Prostate gland (tissue), 2 donors: ENCODE data around the gene UPF2. TPM values are rescaled to one million over a fixed set of nuclear protein-coding genes. Genes with fewer than 3 reads are reported as not detected.

Source experiments
- DNase-seq: peaks from one replicate; pipeline ENCODE4 v3.0.0-alpha.2; 2019; ENCODE audit warnings: low spot score
- H3K27ac ChIP-seq, 2 donors: fragments of 200-600 bp; sonication (generic); 2 replicates each; pipeline ENCODE4 v1.5.1; 2017 to 2019
- H3K27me3 ChIP-seq: fragments of 200-600 bp; sonication (generic); replicated peaks from 2 replicates; pipeline ENCODE4 v1.5.1; 2019; ENCODE audit not compliant: insufficient read depth
- H3K36me3 ChIP-seq, 2 donors: fragments of 200-600 bp; sonication (generic); 1 replicate in 1 of 2; 2 replicates in 1 of 2; pipeline versions ENCODE4 v1.5.1 to v1.8.1; 2017 to 2019
- H3K4me1 ChIP-seq: fragments of 200-600 bp; sonication (generic); replicated peaks from 2 replicates; pipeline ENCODE4 v1.5.1; 2019
- H3K4me3 ChIP-seq, 2 donors: fragments of 200-600 bp; sonication (generic); 2 replicates each; pipeline ENCODE4 v1.5.1; 2017 to 2019
- H3K9me3 ChIP-seq: fragments of 200-600 bp; sonication (generic); 2 replicates; pipeline ENCODE4 v1.5.1; 2017
- CTCF ChIP-seq, 4 experiments: fragments of 200-600 bp in 2 of 4; fragments of 450-650 bp in 2 of 4; sonication (generic) in 2 of 4; IDR thresholded peaks; 1 replicate in 3 of 4; 2 replicates in 1 of 4; pipeline ENCODE4 v1.5.1; 2016 to 2019; ENCODE audit warnings: antibody characterized with exemption in 4 of 4, mild to moderate bottlenecking in 2 of 4, moderate library complexity in 2 of 4
- POLR2A ChIP-seq: fragments of 450-650 bp; IDR thresholded peaks from one replicate; pipeline ENCODE4 v1.6.1; 2016; ENCODE audit warnings: antibody characterized with exemption, mild to moderate bottlenecking
- POLR2AphosphoS5 ChIP-seq: sonication (generic); formaldehyde crosslinking; IDR thresholded peaks from one replicate; pipeline ENCODE4 v1.6.1; 2017; ENCODE audit warnings: antibody characterized with exemption
- WGBS: methylation state at CpG from one replicate; pipeline ENCODE4 v1.1.5; 2018; 5-methylcytosine and 5-hydroxymethylcytosine counted together
- intact Hi-C: fragments of 100-400 bp; cut with DNase I; formaldehyde crosslinking; loops from one replicate; pipeline ENCODE4 v1.14.2; 2022
- total RNA-seq, 2 donors: library from RNA; depleted of rRNA; stranded (reverse); fragments of >200 nt; gene quantifications; one replicate each; pipeline ENCODE4 v1.1.0, GENCODE V29; 2016

The UPF2 gene
- total RNA-seq, 2 donors from 2014 or later = 21.4 to 31.7 TPM

- H3K4me1 ChIP-seq = no peaks in the 10 kb centered on the region
- no peaks in the 10 kb centered on the region for H3K9me3 ChIP-seq
- no peaks in the 10 kb centered on the region for H3K27me3 ChIP-seq
- DNase-seq = no peak
- intact Hi-C loops = no loop called here
- TF ChIP-seq POLR2AphosphoS5 = no peak
- no peak for TF ChIP-seq CTCF (IDR thresholded peaks at IDR 0.05)
- no peak for TF ChIP-seq POLR2A
- 99% methylated on average over 2 of the region's 2 CpGs for WGBS
- H3K27ac ChIP-seq = no peak overlapping the region
- H3K36me3 ChIP-seq = no peaks in the 10 kb centered on the region
- H3K4me3 ChIP-seq = no peak overlapping the region
Observed at GRCh38 chr10:11962176-11962575, 80.4 kb downstream of the UPF2 start.

GRCh38 chr10:11961771-11962170, 80.8 kb downstream of the UPF2 start:
- Histone ChIP-seq H3K4me1 (no peaks in the 10 kb centered on the region), H3K27me3 (no peaks in the 10 kb centered on the region), H3K27ac (no peak overlapping the region), H3K9me3 (no peaks in the 10 kb centered on the region), H3K36me3 (no peaks in the 10 kb centered on the region), H3K4me3 (no peak overlapping the region)
- intact Hi-C loops = no loop called here
- no peak for DNase-seq
- 92% methylated on average over 4 of the region's 4 CpGs for WGBS
- TF ChIP-seq POLR2AphosphoS5 (no peak), CTCF (IDR thresholded peaks at IDR 0.05) (no peak), POLR2A (no peak)

- no peak overlapping the region for H3K4me3 ChIP-seq
- no peak for DNase-seq
- intact Hi-C loops = no loop called here
- no peaks in the 10 kb centered on the region for H3K36me3 ChIP-seq
- H3K9me3 ChIP-seq = no peaks in the 10 kb centered on the region
- no peak overlapping the region for H3K27ac ChIP-seq
- WGBS = 93% methylated on average over 4 of the region's 4 CpGs
- H3K4me1 ChIP-seq = no peaks in the 10 kb centered on the region
- TF ChIP-seq CTCF (IDR thresholded peaks at IDR 0.05) = no peak
- H3K27me3 ChIP-seq = no peaks in the 10 kb centered on the region
Observed at GRCh38 chr10:11959966-11960365, 82.6 kb downstream of the UPF2 start.

- no peaks in the 10 kb centered on the region for H3K9me3 ChIP-seq
- no peak for DNase-seq
- intact Hi-C loops = no loop called here
- 92% methylated on average over 7 of the region's 7 CpGs for WGBS
- no peaks in the 10 kb centered on the region for H3K4me1 ChIP-seq
- no peak overlapping the region for H3K27ac ChIP-seq
- H3K36me3 ChIP-seq = no peaks in the 10 kb centered on the region
- TF ChIP-seq POLR2A = no peak
- TF ChIP-seq POLR2AphosphoS5 = no peak
- no peak for TF ChIP-seq CTCF (IDR thresholded peaks at IDR 0.05)
- H3K4me3 ChIP-seq = no peak overlapping the region
- no peaks in the 10 kb centered on the region for H3K27me3 ChIP-seq
Observed at GRCh38 chr10:11958956-11959355, 83.7 kb downstream of the UPF2 start.

- H3K9me3 ChIP-seq = no peaks in the 10 kb centered on the region
- DNase-seq = no peak
- no peak overlapping the region for H3K27ac ChIP-seq
- WGBS = 90% methylated on average over 5 of the region's 5 CpGs
- intact Hi-C loops = no loop called here
- H3K4me1 ChIP-seq = no peaks in the 10 kb centered on the region
- TF ChIP-seq POLR2A (no peak), POLR2AphosphoS5 (no peak), CTCF (IDR thresholded peaks at IDR 0.05) (no peak)
- H3K36me3 ChIP-seq = no peaks in the 10 kb centered on the region
- no peak overlapping the region for H3K4me3 ChIP-seq
- H3K27me3 ChIP-seq = no peaks in the 10 kb centered on the region
Observed at GRCh38 chr10:11951695-11952094, 90.9 kb downstream of the UPF2 start.
